ENCODE measurements around the gene GIMAP2. TPM values are rescaled to one million over a fixed set of nuclear protein-coding genes. Genes with fewer than 3 reads are reported as not detected.

GIMAP2 gene
- total RNA-seq (2021; fragmentation: NEBNext Ultra II Directional; extraction: Animal tissue kit (Norgen Biotek cat#: 25700)) = not detected
- long read RNA-seq = 0 reads

DNA sequence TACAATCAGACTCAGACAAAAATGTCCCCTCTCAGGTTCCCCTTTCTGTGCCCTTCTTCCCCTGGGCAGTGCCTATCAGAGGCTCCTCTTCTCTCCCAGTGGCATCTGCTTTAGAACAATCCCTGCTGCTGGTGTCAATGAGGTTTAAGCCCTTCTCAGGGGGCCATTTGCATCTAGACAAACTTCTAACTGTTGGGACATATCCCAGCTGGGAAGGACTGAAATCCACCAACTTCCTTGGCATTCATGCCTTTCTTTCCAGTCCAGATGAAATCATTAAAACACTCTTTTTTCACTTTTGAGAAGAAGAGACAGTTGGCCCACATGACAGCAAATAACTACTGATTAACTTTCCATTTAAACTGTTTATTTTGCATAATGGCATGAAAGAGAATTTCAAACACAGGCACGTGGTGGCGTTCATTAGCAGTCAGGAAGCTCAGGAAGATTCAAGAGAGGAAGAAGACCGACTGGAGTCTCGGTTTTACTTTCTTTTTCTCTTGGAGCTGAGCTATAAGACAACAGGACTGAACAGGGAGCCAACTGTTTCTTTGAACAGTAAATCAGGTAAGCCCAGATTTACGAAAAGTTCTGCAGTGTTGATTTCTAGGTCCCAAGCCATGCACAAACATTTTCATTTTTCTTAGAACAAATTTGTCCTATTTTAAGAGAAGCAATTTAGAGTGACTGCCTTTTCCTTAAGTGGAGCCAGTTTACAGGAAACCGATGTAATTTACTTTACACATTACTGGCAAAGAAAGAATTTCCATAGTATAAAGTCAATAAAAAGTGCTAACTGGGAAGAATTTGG is at the start of gene GIMAP2:
Gene GIMAP2, plus strand, starts transcription at position 488 of the 811 bp plus-strand sequence. CDS start 1,354 bp downstream, outside the sequence.
- Mint-ChIP-seq H3K27me3 (ENCODE audit: insufficient read depth) (no peaks in the 10 kb centered on the region; the same call in 1 of the 2 replicates), H3K4me1 (ENCODE audit: low read depth) (no peaks in the 10 kb centered on the region; the same call in 1 of the 2 replicates)

DNA sequence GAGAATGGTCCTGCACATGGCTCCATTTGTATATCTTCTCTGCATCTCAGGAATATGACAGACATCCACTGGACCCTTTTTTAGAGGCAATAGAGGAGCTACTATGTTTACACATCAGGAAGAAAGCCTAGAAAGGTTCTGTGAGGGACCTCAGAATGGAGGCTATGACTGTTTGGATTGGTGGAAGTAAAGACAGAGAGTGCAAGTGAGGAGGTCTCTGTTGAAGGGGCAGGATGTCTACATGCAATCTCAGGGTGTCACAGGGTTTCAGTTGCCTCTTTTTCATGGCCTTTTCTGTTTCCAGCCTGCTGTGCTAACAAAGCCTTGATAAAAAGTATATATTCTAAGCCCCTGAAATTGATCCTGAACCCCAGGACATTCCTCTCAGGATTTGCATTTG is 43.7 kb upstream of the GIMAP2 start:
- Mint-ChIP-seq H3K27me3 (ENCODE audit: insufficient read depth) (peaks cover 2% of the 10 kb centered on the region; the same call in 1 of the 2 replicates), H3K27ac (no peak overlapping the region), H3K36me3 (ENCODE audit: low read depth) (no peaks in the 10 kb centered on the region; the same call in 1 of the 2 replicates), H3K9me3 (peaks cover 60% of the 10 kb centered on the region), H3K4me1 (ENCODE audit: low read depth) (no peaks in the 10 kb centered on the region), H3K4me3 (no peak overlapping the region)
- TF ChIP-seq, protein P1, sequence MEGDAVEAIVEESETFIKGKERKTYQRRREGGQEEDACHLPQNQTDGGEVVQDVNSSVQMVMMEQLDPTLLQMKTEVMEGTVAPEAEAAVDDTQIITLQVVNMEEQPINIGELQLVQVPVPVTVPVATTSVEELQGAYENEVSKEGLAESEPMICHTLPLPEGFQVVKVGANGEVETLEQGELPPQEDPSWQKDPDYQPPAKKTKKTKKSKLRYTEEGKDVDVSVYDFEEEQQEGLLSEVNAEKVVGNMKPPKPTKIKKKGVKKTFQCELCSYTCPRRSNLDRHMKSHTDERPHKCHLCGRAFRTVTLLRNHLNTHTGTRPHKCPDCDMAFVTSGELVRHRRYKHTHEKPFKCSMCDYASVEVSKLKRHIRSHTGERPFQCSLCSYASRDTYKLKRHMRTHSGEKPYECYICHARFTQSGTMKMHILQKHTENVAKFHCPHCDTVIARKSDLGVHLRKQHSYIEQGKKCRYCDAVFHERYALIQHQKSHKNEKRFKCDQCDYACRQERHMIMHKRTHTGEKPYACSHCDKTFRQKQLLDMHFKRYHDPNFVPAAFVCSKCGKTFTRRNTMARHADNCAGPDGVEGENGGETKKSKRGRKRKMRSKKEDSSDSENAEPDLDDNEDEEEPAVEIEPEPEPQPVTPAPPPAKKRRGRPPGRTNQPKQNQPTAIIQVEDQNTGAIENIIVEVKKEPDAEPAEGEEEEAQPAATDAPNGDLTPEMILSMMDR (IDR thresholded peaks at IDR 0.05) = no peak
- DNase-seq = no peak

More for the DNA sequence above, at the start of gene GIMAP2:
- no peak for DNase-seq
- TF ChIP-seq, protein P1 (IDR thresholded peaks at IDR 0.05) = no peak
- H3K36me3 Mint-ChIP-seq (ENCODE audit: low read depth) = no peaks in the 10 kb centered on the region
- peaks cover 39% of the 10 kb centered on the region for H3K9me3 Mint-ChIP-seq
- no peak within 1 kb of the TSS for H3K27ac Mint-ChIP-seq
- peak within 1 kb of the TSS; percentile 74 for H3K4me3 Mint-ChIP-seq

DNA sequence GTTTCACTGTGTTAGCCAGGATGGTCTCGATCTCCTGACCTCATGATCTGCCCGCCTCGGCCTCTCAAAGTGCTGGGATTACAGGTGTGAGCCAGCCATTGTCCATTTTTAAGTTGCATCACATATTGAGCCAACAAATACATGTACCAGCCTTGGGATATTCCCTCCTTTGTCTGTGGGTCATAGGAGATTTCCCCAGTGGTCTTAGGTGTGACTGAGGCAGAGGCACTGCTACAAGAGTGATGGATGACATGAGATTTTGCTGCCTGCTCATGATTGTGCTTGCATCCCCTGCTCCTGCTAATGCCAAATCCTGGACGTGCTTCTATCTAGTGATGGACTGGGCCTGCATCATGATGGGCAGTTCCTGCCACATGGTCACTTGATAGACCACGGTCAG is 42.6 kb upstream of the GIMAP2 start:
- DNase-seq = no peak
- TF ChIP-seq, protein P1 (IDR thresholded peaks at IDR 0.05) = no peak
- no peak overlapping the region for H3K27ac Mint-ChIP-seq
- H3K4me3 Mint-ChIP-seq = no peak overlapping the region
- H3K36me3 Mint-ChIP-seq (ENCODE audit: low read depth) = no peaks in the 10 kb centered on the region; the same call in 1 of the 2 replicates
- H3K27me3 Mint-ChIP-seq (ENCODE audit: insufficient read depth) = peaks cover 2% of the 10 kb centered on the region; the same call in 1 of the 2 replicates
- H3K4me1 Mint-ChIP-seq (ENCODE audit: low read depth) = no peaks in the 10 kb centered on the region
- H3K9me3 Mint-ChIP-seq = peaks cover 52% of the 10 kb centered on the region

DNA sequence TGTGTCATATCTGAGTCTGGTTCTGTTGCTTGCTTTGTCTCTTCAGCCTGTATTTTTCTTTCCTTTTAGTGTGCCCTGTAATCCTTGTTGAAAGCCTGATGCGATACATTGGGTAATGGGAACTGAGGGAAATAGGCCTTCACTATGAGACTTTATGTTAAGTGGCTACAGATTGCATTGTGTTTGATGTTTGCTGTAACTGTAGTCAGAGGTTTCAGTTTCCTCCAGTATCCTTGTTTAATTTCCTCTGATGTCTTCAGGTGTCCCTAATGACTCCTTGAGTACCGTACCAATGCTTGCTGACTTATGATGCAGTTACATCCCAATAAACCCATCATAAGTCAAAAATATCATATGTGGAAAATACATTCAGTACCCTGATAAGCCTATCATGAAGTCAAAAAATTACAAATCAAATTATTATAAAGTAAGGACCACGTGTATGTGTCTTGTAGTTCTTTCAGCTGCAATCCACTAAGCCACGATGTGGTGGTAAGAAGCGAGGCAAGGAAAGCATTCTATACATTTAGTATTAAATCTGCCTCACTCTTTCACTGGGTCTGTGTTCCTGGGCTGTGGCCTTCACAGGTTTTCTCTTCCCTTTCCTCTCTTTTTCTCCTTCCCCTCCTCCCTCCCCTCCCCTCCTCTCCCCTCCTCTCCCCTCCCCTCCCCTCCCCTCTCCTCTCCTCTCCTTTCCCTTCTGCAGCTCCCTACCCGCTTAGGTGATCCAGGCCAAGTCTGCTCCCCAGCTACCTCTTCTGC is 40.1 kb upstream of the GIMAP2 start:
- Mint-ChIP-seq H3K4me1 (ENCODE audit: low read depth) (no peaks in the 10 kb centered on the region), H3K27me3 (ENCODE audit: insufficient read depth) (peaks cover 2% of the 10 kb centered on the region; the same call in 1 of the 2 replicates), H3K27ac (no peak overlapping the region), H3K9me3 (peaks cover 44% of the 10 kb centered on the region), H3K4me3 (no peak overlapping the region), H3K36me3 (ENCODE audit: low read depth) (no peaks in the 10 kb centered on the region; the same call in 1 of the 2 replicates)
- no peak for DNase-seq
- TF ChIP-seq, protein P1 (IDR thresholded peaks at IDR 0.05) = no peak

DNA sequence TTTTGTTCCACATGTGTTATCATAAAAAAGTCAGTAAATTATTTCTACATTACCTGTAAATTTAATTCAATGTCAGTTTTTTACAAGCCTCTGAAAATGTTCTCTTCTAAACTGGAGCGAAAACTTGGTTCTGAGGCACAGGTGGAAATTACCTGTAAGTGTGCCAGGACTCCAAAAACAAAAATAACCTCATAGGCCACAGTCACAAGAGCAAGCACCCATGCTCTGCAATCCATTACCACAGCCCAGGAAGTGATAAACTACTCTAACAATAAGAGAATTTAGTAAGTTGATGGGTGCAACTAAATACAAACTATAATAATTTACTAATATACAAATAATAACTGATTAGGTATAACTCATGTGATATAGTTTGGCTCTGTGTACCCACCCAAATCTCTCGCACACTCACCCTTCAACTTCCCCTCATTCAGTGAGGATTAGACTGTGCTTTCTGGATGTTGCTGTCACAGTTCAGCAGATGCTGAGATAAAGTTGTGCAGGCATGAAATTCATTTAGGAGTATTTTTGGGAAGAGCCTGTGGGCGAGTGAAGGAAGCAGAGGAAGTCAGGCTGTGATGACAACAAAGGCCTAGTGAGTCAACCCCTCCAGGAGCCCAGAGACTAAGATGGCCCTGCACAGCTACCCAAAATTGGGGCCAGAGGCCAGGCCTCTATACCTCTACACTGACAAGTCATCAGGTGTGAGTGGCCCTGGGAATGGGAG is 37.0 kb upstream of the GIMAP2 start:
- Mint-ChIP-seq H3K9me3 (peaks cover 45% of the 10 kb centered on the region), H3K4me3 (no peak overlapping the region), H3K4me1 (ENCODE audit: low read depth) (no peaks in the 10 kb centered on the region), H3K27ac (no peak overlapping the region), H3K36me3 (ENCODE audit: low read depth) (no peaks in the 10 kb centered on the region), H3K27me3 (ENCODE audit: insufficient read depth) (peaks cover 2% of the 10 kb centered on the region; the same call in 1 of the 2 replicates)
- TF ChIP-seq, protein P1 (IDR thresholded peaks at IDR 0.05) = no peak
- DNase-seq = no peak

Measured in HFFc6 (cell line).